GM21737 (cell line): ENCODE data around the gene DRD3.

Source experiments
- ATAC-seq: cut with Tn5 transposase; IDR thresholded peaks from one replicate; pipeline ENCODE4 v1.9.1; 2021; ENCODE audit warnings: mild to moderate bottlenecking, moderate library complexity; ENCODE audit not compliant: unreplicated experiment

The DRD3 gene

DNA sequence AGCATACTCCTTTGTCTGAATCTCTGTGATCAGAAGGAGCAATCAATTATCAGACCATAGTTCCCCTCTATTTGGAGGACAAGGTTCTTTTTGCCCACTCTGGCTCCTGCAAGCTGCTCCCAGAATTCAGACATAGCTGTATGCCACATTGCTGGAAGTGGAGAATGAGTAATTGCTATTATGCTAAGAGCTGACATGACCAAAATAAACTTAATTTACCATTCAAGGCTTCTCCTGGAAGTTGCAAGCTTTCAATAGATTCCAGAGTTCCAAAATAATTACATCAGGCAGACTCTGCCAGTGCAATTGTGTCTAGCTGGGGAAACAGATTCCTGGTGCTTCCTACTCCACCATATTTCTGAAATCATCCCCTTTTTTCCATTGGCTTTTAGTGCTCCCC is 7.6 kb upstream of the DRD3 start:
- ATAC-seq, result no peak

DNA sequence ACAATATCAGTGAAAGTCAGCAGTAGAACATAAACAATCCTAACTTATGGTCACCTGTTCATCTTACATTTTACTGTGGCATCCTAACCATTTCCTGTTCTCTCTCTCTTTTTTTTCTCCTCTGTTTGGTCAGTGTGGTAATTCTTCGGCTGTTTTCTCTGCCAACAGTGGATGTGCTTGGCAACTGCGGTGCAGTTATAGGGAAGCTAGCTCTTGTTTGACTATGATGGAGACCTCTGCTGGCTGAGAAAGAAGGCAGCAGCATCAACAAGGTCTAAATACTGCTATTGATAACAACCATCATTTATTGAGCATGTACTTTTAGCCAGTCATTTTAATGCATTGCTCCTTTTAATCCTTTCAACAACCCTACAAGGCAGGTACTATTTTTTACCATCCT is 723 bp upstream of the DRD3 start:
- no peak for ATAC-seq

DNA sequence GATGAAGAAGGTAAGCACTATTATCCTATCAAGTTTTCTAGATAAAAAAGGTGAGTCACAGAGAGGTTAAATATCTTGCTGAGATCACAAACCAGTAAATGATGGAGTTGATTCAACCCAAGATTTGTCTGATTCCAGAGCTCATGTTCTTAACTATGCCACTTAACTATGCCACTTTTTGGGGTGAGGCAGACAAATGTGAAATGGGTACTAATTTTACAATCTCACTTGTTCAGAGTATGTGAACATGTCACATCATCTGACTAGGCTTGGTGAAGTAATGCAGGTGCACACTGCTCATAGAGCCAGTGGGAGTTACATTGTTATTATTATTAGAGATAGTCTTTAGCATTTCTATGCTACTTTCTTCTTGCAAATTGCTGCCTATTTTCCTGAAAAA is 2.0 kb downstream of the DRD3 start:
- no peak for ATAC-seq

DNA sequence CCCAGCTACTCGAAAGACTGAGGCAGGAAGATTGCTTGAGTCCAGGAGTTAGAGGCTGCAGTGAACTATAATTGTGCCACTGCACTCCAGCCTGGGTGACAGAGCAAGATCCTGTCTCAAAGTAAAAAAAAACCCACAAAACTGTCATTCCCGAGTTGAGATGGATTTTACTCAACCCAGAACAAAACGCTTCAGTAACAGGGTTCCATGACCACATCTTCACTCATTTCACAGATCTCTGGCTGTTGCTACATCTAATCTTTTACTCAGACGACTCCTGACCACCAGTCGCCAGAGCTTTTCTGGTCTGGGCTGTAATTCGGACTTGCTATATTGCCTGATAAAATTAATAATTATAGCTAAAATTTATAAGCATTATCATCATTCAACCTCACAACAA is 2.4 kb downstream of the DRD3 start:
- no peak for ATAC-seq

- ATAC-seq, result no peak
Observed at GRCh38 chr3:114175204-114175987, 3.5 kb downstream of the DRD3 start.

DNA sequence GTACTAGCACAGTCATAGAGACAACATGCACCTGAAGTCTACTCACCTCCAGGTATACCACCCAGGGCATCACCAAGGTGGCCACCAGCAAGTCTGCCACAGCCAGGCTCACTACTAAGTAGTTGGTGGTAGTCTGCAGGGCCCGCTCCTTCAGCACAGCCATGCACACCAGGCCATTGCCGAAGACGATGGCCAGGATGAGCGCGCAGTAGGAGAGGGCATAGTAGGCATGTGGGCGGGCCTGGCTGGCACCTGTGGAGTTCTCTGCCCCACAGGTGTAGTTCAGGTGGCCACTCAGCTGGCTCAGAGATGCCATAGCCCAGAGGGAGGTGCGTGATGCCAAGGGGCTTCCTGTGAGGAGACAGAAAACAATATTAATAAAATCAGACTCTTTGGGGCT is 7.2 kb downstream of the DRD3 start:
- ATAC-seq, result no peak

- ATAC-seq, result no peak
Observed at GRCh38 chr3:114168150-114168549, 10.7 kb downstream of the DRD3 start.

DNA sequence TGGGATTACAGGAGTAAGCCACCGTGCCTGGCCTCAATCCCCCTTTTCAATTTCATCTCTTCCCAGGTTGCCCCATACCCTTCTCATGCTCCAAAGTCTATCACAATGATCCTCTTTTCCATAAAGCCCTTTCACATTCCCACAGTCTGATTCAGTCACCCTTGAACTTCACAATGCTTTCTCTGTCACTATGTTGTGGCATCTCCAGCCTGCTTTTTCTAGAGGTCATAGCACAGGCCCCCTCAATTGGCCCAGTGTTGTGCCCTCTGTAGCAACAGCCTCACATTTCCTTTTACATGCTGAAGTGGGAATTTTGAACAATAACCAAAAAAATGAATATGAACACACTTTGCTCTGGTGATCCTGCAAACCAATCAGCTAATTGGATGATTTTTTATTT is 21.5 kb downstream of the DRD3 start:
- ATAC-seq, result no peak

- ATAC-seq, result no peak
Observed at GRCh38 chr3:114155370-114155821, 23.5 kb downstream of the DRD3 start.

GRCh38 chr3:114154321-114154821 is 24.5 kb downstream of the DRD3 start:
- no peak for ATAC-seq

- ATAC-seq, result peak; percentile 72
Observed at GRCh38 chr3:114152519-114153151, 26.2 kb downstream of the DRD3 start.

DNA sequence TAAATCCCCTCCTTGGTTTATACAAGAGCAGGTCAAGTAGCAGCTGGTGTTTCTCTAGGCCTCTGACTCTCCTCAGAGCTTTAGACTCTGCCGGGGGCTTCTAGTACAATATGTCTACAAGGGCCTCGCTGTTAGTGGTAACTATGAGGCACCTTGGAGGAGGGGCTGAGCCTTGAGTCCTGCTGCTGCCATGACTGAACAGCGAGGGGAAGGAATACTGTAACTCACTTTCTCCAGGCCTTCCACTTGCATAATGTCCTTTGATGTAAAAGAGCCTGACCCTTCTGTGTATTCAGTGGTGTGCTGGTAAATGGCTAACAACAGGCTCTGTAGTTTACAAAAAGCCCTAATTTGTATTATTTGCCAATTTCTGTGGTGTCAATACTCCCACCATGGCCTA is 27.8 kb downstream of the DRD3 start:
- no peak for ATAC-seq

DNA sequence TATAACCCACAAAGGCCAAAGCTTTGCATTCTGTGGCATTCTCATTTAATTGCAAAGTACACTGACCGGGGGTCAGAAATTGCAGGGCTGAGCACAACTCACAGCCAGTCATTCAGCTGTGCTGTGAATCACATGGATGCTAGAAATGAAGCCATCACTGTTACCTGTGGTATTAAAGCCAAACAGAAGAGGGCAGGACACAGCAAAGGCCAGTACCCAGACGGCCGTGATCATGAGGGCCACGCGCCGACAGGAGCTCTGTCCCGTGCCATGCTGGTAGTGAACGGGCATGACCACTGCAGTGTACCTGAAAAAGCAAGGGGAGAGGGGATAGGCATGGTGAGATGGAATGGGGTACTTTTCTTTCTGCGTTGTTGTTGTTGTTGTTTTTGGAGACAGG is 31.6 kb downstream of the DRD3 start:
- ATAC-seq, result no peak

DNA sequence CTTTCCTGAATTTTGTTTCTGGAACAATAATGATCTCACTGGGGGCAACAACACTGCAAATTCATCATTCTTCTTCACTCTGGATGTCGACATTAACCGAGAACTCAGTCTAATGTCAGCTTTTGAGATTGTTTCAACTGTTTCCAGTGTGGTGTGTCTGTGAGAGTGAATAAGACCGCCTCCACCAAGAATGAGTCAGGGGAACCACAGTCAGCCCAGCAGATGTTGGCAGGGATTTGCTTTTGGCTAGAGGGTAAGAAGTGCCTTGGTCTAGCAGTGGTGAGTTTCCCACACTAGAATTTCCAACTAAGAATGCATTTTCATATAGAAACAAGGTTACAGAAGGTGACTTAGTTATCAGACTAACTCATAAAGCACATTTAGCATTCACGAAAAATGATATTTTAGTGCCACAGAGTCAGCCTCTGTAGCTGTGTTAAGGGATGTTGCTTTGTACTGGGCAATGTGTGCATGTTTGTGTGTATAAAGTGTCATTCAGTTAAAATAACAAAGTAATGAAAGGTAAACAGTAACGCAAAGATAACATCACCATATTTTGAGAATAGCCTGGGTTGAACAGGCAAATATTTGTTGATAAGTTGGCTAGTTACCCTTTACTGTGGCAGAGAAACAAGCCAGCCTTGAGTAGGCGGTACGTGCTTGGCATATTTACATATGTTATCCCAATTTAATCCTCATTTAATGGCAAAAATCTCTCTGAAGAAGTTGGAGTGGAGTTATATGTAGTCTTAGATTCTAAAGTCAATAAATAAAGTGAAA is 33.8 kb downstream of the DRD3 start:
- no peak for ATAC-seq

DNA sequence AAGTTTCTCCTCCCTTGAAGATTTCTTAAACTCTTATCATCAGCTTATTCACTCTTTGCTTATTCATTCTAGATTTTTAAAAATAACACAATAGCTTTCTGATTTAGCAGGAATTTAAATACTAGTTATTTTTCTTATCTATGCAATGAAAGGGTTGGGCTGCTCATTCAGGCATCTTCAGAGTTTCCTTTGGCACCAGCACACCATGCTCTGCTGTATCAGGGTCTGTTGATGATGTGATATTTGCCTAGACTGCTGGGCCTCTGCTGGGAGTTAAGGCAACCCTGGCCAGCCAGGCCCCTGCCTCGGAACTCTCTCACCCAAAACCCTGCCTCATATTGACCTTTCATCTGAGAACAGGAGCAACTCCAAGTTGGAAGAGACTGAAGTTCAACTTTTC is 35.0 kb downstream of the DRD3 start:
- no peak for ATAC-seq

DNA sequence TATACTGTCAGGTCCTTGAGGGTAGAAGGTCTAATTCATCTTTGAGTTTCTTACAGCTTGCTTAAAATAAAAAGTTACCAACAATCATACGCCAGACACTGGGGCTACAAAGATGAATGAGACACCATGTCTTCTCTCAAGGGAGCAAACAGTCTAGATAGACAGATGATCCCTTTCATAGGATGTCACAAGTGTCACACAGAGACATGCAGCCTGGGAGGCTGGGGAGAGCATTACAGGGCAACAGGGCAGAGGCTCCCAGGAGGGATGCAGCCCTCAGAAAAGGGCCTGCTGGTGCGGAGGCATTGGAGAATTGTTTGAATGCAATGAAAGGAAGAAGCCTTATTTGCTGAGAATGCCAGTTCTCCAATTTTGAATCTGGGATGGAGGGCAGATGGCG is 39.0 kb downstream of the DRD3 start:
- ATAC-seq, result no peak

GRCh38 chr3:114133947-114134346 is 44.9 kb downstream of the DRD3 start:
- ATAC-seq, result no peak

GRCh38 chr3:114132500-114132899 is 46.4 kb downstream of the DRD3 start:
- no peak for ATAC-seq

GRCh38 chr3:114128826-114129225 is 50.0 kb downstream of the DRD3 start:
- ATAC-seq, result no peak

DNA sequence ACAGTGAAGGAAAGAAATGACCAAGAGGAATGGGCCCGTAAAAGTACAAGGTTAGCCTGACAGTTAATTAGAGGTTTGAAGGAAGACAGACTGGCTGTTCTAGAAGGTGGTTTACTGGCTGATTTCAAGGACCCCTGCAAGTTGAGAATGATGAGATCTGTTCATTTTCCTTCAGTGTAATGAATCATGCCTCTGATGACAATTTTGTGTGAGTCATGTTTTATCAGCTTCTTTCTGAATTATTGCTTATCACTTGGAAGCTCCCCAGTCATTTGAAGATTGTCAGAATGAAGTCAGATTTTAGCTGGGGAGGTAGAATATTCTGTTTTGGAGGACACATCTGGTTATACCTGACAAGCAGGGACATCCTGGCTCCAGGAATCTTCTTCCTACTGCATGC is 50.6 kb downstream of the DRD3 start:
- ATAC-seq, result no peak

DNA sequence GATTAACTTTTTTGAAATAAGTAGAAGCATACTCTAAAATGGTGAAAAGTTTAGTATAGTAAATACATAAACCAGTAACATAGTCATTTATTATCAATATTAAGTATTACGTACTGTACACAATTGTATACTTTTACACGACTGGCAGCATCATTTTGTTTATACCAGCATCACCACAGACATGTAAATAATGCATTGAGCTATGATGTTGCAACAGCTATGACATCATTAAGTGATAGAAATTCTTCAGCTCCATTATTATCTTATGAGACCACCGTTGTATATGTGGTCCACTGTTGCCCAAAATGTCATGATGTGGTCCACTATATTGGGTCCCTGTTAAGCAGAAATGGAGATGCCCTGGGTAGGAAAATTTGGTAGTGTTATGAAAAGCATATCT is 51.3 kb downstream of the DRD3 start:
- ATAC-seq, result no peak

DNA sequence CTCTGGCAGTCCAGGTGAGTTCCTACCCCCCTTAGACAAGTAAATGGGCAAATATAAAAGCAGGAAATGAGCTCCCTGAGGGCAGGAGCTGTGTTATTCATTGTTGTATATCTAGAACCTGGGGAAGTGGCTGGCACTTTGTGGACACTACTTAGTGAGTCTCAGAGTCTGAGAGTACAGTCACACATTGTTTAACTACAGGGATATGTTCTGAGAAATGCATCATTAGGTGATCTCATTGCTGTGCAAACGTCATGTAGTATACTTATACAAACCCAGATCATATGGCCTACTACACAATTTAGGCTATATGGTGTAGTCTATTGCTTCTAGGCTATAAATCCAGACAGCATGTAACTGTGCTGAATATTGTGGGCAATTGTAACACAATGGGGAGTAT is 52.4 kb downstream of the DRD3 start:
- no peak for ATAC-seq
